Psoas muscle (tissue), 8 donors: Measurements from ENCODE around the gene PRKCH. TPM values are rescaled to one million over a fixed set of nuclear protein-coding genes. Genes with fewer than 3 reads are reported as not detected.

Source experiments
- ATAC-seq, 4 donors: fragments of 200-7000 bp; cut with Tn5 transposase; one replicate each; pipeline ENCODE4 v1.9.1; 2020; ENCODE audit warnings: moderate library complexity in 3 of 4, mild to moderate bottlenecking in 2 of 4
- DNase-seq, 2 donors: peaks; one replicate each; pipeline ENCODE4 v3.0.0-alpha.2; 2020
- H3K27ac ChIP-seq: fragments of 200-600 bp; one replicate; pipeline ENCODE4 v1.8.0; 2022
- H3K27me3 ChIP-seq, 3 donors: fragments of 200-600 bp in 1 of 3; one replicate each; pipeline versions ENCODE4 v1.6.1 to v1.8.0; 2013 to 2022; ENCODE audit warnings: low read length in 2 of 3, mild to moderate bottlenecking in 2 of 3, moderate library complexity in 1 of 3; ENCODE audit not compliant: insufficient read depth in 3 of 3
- H3K36me3 ChIP-seq, 2 donors: fragments of 200-600 bp in 1 of 2; one replicate each; pipeline versions ENCODE4 v1.6.1 to v1.8.0; 2013 to 2022; ENCODE audit warnings: low read depth in 1 of 2, mild to moderate bottlenecking in 1 of 2, moderate library complexity in 1 of 2; ENCODE audit not compliant: insufficient read depth in 1 of 2
- H3K4me1 ChIP-seq: fragments of 200-600 bp; one replicate; pipeline ENCODE4 v1.8.0; 2022
- H3K4me3 ChIP-seq: fragments of 200-600 bp; one replicate; pipeline ENCODE4 v1.8.0; 2022; ENCODE audit warnings: mild to moderate bottlenecking
- H3K9me3 ChIP-seq: fragments of 200-600 bp; one replicate; pipeline ENCODE4 v1.8.0; 2022
- WGBS, 3 donors: extraction: QIAGEN DNeasy Blood & Tissue Kit; methylation state at CpG; one replicate each; pipeline versions ENCODE4 v1.1.6 to v1.1.7; 2013; 5-methylcytosine and 5-hydroxymethylcytosine counted together
- intact Hi-C, 2 donors: fragments of 100-400 bp; cut with DNase I; formaldehyde crosslinking; loops; one replicate each; pipeline versions ENCODE4 v1.11.0 to v1.14.2; 2022
- polyA plus RNA-seq, 3 donors: library from polyadenylated mRNA; stranded (reverse); fragments of 200-250 nt; gene quantifications; one replicate each; pipeline ENCODE4 v1.2.3, GENCODE V29; 2013
- total RNA-seq, 4 donors: library from RNA; stranded (reverse); fragmentation: NEBNext Ultra II Directional in 2 of 4; extraction: Animal tissue kit (Norgen Biotek cat#: 25700) in 2 of 4; gene quantifications; one replicate each; pipeline versions ENCODE4 v1.2.1 to v1.2.4, GENCODE V29; 2021 to 2023
- TF ChIP-seq, protein P1 (sequence below): fragments of 200-600 bp; IDR thresholded peaks from one replicate; pipeline ENCODE4 v1.8.0; 2022; ENCODE audit warnings: antibody characterized with exemption
- donor health status: healthy with polysubstance abuse.
- donor health status: DM: no; HTN: no; CAD: no; lungs with moderate emphysema.
- donor health status: Bipolar disorder and iron deficiency.
- donor health status: healthy.
- donor health status: DM: yes; HTN: yes; CAD: no.
- donor health status: DM: no; HTN: no; CAD: no.
- donor health status: DM: no; HTN: no; CAD: no.
- donor health status: DM: yes; HTN: yes; CAD: no.

The PRKCH gene
- total and polyA plus RNA-seq, 7 donors, result 5.9 to 17.9 (median 11.1) TPM

DNA sequence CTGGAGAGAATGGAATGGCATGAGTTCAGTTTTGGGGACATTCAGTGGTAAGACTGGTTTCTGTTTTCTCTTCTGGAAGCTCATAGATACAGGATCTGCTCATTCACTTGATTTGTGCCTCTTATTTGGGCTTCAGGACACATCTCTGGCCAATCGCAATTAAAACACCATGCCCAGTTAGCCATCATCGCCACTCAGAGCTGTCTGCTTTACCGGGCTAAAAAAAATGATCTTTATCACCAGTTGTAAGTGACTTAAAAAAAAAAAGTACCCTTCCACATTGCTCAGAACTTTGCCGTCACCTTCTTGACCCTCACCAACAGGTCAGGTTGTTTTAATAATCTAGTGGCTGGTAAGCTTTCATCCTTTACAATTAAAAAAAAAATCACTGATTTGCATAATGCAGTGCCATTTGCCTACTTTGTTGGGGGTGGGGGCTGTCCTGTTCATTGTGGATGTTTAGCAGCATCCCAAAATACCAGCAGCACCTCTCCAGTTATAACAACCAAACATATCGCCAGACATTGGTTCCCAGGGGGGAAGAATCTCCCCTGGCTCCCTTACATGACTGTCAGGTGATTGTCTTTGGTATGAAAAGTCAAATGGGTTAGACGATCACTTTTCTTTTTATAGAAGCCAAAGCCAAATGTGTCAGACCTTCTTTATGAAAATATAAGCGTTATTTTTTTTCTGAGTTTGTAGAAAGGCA is 150.1 kb downstream of the PRKCH start:
- no peaks in the 10 kb centered on the region for H3K36me3 ChIP-seq
- no peaks in the 10 kb centered on the region for H3K27me3 ChIP-seq
- intact Hi-C loops, result loop anchor here in 1 of 2 donors (5.0 kb wide), 1 partner anchor 256 kb away; no protein-coding TSS in a partner anchor
- peak overlapping the region; percentile 39 for H3K27ac ChIP-seq
- no peaks in the 10 kb centered on the region for H3K9me3 ChIP-seq
- TF ChIP-seq, protein P1, sequence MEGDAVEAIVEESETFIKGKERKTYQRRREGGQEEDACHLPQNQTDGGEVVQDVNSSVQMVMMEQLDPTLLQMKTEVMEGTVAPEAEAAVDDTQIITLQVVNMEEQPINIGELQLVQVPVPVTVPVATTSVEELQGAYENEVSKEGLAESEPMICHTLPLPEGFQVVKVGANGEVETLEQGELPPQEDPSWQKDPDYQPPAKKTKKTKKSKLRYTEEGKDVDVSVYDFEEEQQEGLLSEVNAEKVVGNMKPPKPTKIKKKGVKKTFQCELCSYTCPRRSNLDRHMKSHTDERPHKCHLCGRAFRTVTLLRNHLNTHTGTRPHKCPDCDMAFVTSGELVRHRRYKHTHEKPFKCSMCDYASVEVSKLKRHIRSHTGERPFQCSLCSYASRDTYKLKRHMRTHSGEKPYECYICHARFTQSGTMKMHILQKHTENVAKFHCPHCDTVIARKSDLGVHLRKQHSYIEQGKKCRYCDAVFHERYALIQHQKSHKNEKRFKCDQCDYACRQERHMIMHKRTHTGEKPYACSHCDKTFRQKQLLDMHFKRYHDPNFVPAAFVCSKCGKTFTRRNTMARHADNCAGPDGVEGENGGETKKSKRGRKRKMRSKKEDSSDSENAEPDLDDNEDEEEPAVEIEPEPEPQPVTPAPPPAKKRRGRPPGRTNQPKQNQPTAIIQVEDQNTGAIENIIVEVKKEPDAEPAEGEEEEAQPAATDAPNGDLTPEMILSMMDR, result no peak
- no peak for DNase-seq
- 48 to 61% (median 56%) methylated on average over 7 of the region's 7 CpGs for WGBS, 3 donors
- peaks cover 29% of the 10 kb centered on the region for H3K4me1 ChIP-seq
- ATAC-seq, result peak in 1 of 4 donors; percentile 27
- H3K4me3 ChIP-seq, result peak overlapping the region; percentile 45

DNA sequence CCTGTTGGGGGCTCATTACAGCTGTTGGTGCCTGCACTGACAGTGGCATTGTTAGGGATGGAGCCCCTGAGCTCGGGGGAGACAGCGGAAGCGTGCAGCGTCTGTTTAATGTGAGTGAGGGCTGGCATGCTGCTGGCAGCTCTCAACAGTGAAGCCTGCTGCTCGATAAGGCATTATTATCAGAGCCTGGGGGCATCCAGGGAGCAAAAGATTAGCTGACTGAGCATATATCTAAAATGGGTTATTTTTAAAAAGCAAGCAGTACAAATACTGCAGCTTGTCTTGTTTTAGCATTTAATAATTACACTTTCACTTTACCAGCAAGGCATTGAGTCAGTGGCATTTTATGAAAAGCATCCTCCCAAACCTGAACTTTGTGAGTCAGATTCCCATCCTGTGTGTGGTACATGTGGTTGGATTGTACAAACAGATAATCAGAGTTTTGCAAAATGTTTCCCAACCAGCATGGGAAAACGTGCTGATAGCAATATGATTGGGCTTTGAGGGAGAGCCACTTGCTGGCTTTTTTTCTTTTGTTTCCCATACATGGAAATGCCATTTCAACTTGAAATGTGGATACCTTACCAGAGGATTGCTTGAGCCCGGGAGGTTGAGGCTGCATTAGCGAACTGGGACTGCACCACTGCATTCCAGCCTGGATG is 150.8 kb downstream of the PRKCH start:
- Histone ChIP-seq H3K36me3 (no peaks in the 10 kb centered on the region), H3K27ac (peak overlapping the region; percentile 39), H3K4me3 (peak overlapping the region; percentile 45), H3K9me3 (no peaks in the 10 kb centered on the region), H3K4me1 (peaks cover 32% of the 10 kb centered on the region), H3K27me3 (no peaks in the 10 kb centered on the region)
- intact Hi-C loops, result loop anchor here in 1 of 2 donors (5.0 kb wide), 1 partner anchor 255 kb away; no protein-coding TSS in a partner anchor
- WGBS, 3 donors, result 38 to 47% (median 41%) methylated on average over 8 of the region's 8 CpGs
- DNase-seq, result no peak
- peak in 2 of 4 donors; percentile 24 to 42 for ATAC-seq
- TF ChIP-seq, protein P1, result no peak

DNA sequence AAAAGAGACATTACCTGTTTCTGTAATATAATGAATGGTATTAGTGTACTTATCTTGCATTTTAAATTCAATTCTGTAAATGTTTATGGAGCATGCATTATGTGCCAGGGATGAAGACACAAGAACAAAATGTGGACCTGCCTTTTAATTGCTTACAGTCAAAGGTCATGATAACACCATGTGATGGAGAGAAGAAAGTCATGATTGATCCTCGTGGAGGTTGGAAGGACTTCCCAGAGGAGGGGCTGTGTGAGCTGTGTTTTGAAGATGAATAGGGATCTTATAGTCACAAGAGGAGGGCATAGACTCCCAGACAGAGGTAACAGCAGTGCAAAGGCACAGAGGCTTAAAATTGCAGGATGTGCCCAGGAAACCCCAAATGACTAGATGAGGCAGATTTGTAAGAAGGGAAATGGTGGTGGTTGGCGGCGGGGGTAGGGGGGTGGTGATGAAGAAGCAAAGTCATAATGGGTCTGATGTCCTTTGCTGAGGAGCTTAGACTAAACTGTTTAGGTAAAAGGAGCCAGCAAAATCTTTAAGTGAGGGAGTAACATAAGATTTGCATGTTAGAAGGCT is 151.5 kb downstream of the PRKCH start:
- DNase-seq (no peak), ATAC-seq (no peak)
- H3K27ac ChIP-seq, result peak overlapping the region; percentile 39
- no peaks in the 10 kb centered on the region for H3K36me3 ChIP-seq
- no peaks in the 10 kb centered on the region for H3K9me3 ChIP-seq
- no peak overlapping the region for H3K4me3 ChIP-seq
- WGBS, 3 donors, result 82 to 92% (median 89%) methylated on average over 3 of the region's 3 CpGs
- intact Hi-C loops, result loop anchor here in 1 of 2 donors (5.0 kb wide), 1 partner anchor 254 kb away; no protein-coding TSS in a partner anchor
- TF ChIP-seq, protein P1, result no peak
- peaks cover 40% of the 10 kb centered on the region for H3K4me1 ChIP-seq
- H3K27me3 ChIP-seq, result no peaks in the 10 kb centered on the region

DNA sequence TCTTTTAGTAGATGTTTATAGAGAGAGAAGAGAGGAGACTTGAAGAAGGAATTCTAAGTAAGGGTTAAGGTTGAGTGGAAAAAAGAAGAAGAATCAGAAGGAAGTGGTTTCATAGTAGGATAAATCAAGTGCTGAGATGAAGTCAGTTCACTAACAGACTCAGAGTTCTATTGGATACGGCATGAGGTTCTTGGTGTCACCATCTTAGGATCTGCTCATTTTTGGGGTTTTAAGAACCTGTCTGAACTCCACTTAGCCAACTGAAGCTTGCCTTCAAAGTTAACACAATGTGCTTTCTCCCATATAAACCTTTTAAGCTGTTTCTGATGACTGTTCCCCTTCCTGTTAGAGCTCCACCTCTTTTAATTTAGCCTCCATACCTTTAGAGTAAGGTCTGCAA is 152.6 kb downstream of the PRKCH start:
- TF ChIP-seq, protein P1, result no peak
- no peak for ATAC-seq
- no peaks in the 10 kb centered on the region for H3K36me3 ChIP-seq
- 5 to 41% (median 8%) methylated on average over 1 of the region's 1 CpG for WGBS, 3 donors
- no peak overlapping the region for H3K4me3 ChIP-seq
- peaks cover 46% of the 10 kb centered on the region for H3K4me1 ChIP-seq
- H3K27ac ChIP-seq, result no peak overlapping the region
- intact Hi-C loops, result loop anchor here in 1 of 2 donors (5.0 kb wide), 1 partner anchor 253 kb away; no protein-coding TSS in a partner anchor
- no peak for DNase-seq
- no peaks in the 10 kb centered on the region for H3K9me3 ChIP-seq
- H3K27me3 ChIP-seq, result no peaks in the 10 kb centered on the region
